ENCODE results near the gene HIPK1. TPM values are rescaled to one million over a fixed set of nuclear protein-coding genes. Genes with fewer than 3 reads are reported as not detected.
"Not testable (repeated sequence)": the region's sequence is repeated elsewhere in the genome, so short reads cannot be mapped to it uniquely, and the experiment has no call there.

HIPK1 gene
- total and polyA plus RNA-seq, 7 donors, result 13.8 to 57.1 (median 47.2) TPM

- intact Hi-C loops (cut with DNase I), result no loop called here
- H3K4me1 ChIP-seq, result no peaks in the 10 kb centered on the region
Observed at GRCh38 chr1:114015075-114015474, 86.0 kb downstream of the HIPK1 start.

GRCh38 chr1:114019724-114020123 lies 90.6 kb downstream of the HIPK1 start:
- H3K4me1 ChIP-seq; H3K27me3 ChIP-seq; DNase-seq; H3K4me3 ChIP-seq; H3K36me3 ChIP-seq; H3K9me3 ChIP-seq; H3K27ac ChIP-seq; intact Hi-C loops (cut with DNase I): not testable (repeated sequence)
- WGBS, 2 donors, result 93 to 95% methylated on average over 3 of the region's 3 CpGs

More at GRCh38 chr1:114015075-114015474, 86.0 kb downstream of the HIPK1 start:
- TF ChIP-seq POLR2AphosphoS5 (IDR thresholded peaks at IDR 0.05), result no peak
- TF ChIP-seq EP300 (IDR thresholded peaks at IDR 0.05), result no peak
- TF ChIP-seq POLR2A (IDR thresholded peaks at IDR 0.05), result no peak
- TF ChIP-seq CTCF (IDR thresholded peaks at IDR 0.05), result no peak
- Histone ChIP-seq H3K36me3 (no peaks in the 10 kb centered on the region), H3K27me3 (peaks cover 0 to 3% (median 0%) of the 10 kb centered on the region in 3 donors), H3K27ac (no peak overlapping the region), H3K4me3 (no peak overlapping the region), H3K9me3 (no peaks in the 10 kb centered on the region)
- DNase-seq, result no peak
- WGBS, 2 donors, result 53 to 80% methylated on average over 2 of the region's 2 CpGs

DNA sequence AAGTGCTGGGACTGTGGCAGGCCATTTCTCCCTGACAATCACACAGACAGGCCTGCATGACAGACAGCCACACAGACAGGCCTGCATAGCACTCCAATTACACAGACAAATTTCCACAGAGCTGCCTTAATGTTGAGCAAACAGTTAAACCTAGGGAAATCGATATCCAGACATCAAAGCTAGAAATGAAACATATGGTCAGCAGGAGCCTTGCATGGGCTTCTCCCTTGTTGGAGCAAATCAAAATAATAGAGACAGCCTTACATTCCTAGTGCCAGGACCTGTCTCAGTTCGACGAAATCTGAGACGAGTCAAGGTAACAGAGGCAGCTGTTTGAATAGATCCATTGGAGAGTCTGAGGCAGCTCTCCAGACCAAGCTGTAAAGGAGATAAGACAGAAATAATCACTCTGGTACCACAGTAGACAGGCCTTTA lies 92.6 kb downstream of the HIPK1 start:
- WGBS, 2 donors, result 72 to 77% methylated on average over 4 of the region's 4 CpGs
- H3K4me1 ChIP-seq, result no peaks in the 10 kb centered on the region
- intact Hi-C loops (cut with DNase I), result no loop called here
- no peak overlapping the region for H3K27ac ChIP-seq
- no peak overlapping the region for H3K4me3 ChIP-seq
- no peaks in the 10 kb centered on the region for H3K9me3 ChIP-seq
- no peak for DNase-seq
- H3K27me3 ChIP-seq, result no peaks in the 10 kb centered on the region
- no peak for TF ChIP-seq POLR2AphosphoS5 (IDR thresholded peaks at IDR 0.05)
- no peak for TF ChIP-seq POLR2A (IDR thresholded peaks at IDR 0.05)
- no peak for TF ChIP-seq CTCF (IDR thresholded peaks at IDR 0.05)
- TF ChIP-seq EP300 (IDR thresholded peaks at IDR 0.05), result no peak
- H3K36me3 ChIP-seq, result no peaks in the 10 kb centered on the region

DNA sequence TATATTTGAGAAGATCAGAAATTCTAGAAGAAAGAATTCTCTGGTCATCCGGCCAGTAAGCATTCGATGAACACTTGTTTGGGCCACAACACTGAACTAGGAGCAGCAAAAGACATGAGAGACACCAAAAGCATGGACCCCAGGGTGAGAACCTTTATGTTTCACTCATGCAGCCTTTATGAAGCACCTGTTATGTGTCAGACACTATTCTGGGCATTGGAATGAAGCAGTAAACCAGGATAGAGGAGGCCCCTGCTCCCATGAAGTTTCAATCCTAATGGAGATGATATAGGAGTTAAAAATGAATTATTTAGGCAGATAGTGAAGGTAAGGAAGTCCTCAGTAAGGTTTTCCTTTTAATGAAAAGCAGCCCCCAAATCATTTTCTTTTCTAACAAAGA lies 93.8 kb downstream of the HIPK1 start:
- intact Hi-C loops (cut with DNase I), result no loop called here
- WGBS, 2 donors, result 96 to 97% methylated on average over 2 of the region's 2 CpGs
- no peaks in the 10 kb centered on the region for H3K36me3 ChIP-seq

DNA sequence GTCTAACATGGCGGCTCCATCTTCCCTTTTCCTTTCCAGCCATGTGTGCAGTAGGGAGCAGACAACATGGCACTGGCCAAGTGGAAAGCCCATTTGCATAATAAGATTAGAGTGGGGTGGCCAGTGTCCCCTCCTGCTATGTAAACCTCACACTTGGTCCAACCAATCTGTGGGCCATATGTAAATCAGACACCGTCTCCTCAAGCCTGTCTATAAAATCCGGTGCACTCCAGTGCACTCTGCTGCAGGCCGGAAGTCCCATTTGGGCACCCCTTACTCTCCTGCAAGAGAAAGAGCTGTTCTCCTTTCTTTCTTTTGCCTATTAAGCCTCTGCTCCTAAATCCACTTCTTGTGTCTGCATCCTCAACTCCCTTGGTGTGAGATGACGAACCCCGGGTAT lies 94.3 kb downstream of the HIPK1 start:
- Histone ChIP-seq H3K27ac (no peak overlapping the region), H3K36me3 (no peaks in the 10 kb centered on the region), H3K27me3 (no peaks in the 10 kb centered on the region), H3K4me3 (no peak overlapping the region), H3K9me3 (no peaks in the 10 kb centered on the region), H3K4me1 (no peaks in the 10 kb centered on the region)
- intact Hi-C loops (cut with DNase I), result no loop called here
- 90 to 91% methylated on average over 6 of the region's 6 CpGs for WGBS, 2 donors
- no peak for DNase-seq
- TF ChIP-seq CTCF (IDR thresholded peaks at IDR 0.05) (no peak), POLR2AphosphoS5 (IDR thresholded peaks at IDR 0.05) (no peak), POLR2A (IDR thresholded peaks at IDR 0.05) (no peak), EP300 (IDR thresholded peaks at IDR 0.05) (no peak)

More for the DNA sequence above, 93.8 kb downstream of the HIPK1 start:
- Histone ChIP-seq H3K4me3 (no peak overlapping the region), H3K27me3 (no peaks in the 10 kb centered on the region), H3K9me3 (no peaks in the 10 kb centered on the region), H3K27ac (no peak overlapping the region), H3K4me1 (no peaks in the 10 kb centered on the region)
- no peak for DNase-seq
- TF ChIP-seq POLR2AphosphoS5 (IDR thresholded peaks at IDR 0.05) (no peak), CTCF (IDR thresholded peaks at IDR 0.05) (no peak), POLR2A (IDR thresholded peaks at IDR 0.05) (no peak), EP300 (IDR thresholded peaks at IDR 0.05) (no peak)

All from sigmoid colon (tissue), 7 donors.